Measurements from ENCODE around the gene TPSG1.

DNA sequence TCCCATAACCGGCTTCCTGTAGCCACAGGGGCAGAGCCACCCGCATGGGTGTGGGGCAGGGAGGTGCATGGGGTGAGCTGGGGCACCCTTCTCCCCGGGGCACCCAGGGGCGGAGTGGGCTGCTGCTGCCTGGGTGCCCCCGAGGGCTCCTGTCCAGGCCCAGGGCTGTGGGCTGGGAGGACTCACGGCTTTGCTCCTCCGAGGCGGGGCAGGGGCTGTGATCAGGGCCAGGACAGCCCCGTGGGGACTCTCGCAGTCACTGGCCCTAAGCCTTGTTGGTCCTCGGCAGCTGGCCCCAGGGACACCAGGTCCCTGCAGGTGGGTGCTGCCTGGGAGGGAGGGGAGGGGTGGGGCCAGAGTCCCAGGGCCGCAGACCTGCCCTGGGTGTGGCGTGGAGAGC lies 52.4 kb downstream of the TPSG1 start:
- TF ChIP-seq POLR2AphosphoS5 (IDR thresholded peaks at IDR 0.05): no peak
- TF ChIP-seq, protein P1, sequence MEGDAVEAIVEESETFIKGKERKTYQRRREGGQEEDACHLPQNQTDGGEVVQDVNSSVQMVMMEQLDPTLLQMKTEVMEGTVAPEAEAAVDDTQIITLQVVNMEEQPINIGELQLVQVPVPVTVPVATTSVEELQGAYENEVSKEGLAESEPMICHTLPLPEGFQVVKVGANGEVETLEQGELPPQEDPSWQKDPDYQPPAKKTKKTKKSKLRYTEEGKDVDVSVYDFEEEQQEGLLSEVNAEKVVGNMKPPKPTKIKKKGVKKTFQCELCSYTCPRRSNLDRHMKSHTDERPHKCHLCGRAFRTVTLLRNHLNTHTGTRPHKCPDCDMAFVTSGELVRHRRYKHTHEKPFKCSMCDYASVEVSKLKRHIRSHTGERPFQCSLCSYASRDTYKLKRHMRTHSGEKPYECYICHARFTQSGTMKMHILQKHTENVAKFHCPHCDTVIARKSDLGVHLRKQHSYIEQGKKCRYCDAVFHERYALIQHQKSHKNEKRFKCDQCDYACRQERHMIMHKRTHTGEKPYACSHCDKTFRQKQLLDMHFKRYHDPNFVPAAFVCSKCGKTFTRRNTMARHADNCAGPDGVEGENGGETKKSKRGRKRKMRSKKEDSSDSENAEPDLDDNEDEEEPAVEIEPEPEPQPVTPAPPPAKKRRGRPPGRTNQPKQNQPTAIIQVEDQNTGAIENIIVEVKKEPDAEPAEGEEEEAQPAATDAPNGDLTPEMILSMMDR (IDR thresholded peaks at IDR 0.05 in 8 of 11, conservative IDR thresholded peaks at IDR 0.05 in 3 of 11): no peak
